ENCODE data around the gene MARK2.
A peak's percentile ranks its signal among the peaks of the same experiment; 100 is the strongest.

MARK2 gene

DNA sequence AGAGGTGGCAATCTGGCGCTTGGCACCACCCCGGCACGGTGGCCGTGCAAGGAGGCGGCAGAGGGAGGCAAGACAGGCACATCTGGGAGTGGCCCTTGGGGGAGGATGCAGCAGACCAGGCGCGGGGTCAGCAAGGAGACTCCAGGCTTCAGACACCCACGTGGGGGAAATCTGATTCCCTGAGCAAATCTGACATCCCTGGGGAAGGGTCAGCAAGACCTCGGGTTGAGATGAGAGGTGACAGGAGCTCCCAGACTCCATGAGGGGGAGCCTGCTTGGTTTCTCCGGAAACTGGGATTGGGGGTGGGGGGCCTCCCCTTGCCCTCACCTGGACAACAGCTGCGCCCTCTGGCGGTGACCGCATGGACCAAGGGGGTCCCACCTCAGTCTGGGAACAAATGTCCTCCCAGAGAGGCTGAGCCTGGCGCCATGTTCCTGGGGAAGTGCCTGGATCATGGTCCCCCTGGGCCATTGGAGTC, 82.1 kb downstream of the MARK2 start:
- H3K9me3 ChIP-seq = no peaks in the 10 kb centered on the region
- no peaks in the 10 kb centered on the region for H3K27me3 ChIP-seq
- H3K4me3 ChIP-seq (ENCODE audit: low read depth, low read length) = no peak overlapping the region
- no peaks in the 10 kb centered on the region for H3K36me3 ChIP-seq
- TF ChIP-seq, protein P1, sequence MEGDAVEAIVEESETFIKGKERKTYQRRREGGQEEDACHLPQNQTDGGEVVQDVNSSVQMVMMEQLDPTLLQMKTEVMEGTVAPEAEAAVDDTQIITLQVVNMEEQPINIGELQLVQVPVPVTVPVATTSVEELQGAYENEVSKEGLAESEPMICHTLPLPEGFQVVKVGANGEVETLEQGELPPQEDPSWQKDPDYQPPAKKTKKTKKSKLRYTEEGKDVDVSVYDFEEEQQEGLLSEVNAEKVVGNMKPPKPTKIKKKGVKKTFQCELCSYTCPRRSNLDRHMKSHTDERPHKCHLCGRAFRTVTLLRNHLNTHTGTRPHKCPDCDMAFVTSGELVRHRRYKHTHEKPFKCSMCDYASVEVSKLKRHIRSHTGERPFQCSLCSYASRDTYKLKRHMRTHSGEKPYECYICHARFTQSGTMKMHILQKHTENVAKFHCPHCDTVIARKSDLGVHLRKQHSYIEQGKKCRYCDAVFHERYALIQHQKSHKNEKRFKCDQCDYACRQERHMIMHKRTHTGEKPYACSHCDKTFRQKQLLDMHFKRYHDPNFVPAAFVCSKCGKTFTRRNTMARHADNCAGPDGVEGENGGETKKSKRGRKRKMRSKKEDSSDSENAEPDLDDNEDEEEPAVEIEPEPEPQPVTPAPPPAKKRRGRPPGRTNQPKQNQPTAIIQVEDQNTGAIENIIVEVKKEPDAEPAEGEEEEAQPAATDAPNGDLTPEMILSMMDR (IDR thresholded peaks at IDR 0.05; ENCODE audit: low read depth, low read length) = peak; percentile 12; the same call in 1 of the 2 replicates
- H3K4me1 ChIP-seq = peaks cover 22% of the 10 kb centered on the region
- no peak for DNase-seq

DNA sequence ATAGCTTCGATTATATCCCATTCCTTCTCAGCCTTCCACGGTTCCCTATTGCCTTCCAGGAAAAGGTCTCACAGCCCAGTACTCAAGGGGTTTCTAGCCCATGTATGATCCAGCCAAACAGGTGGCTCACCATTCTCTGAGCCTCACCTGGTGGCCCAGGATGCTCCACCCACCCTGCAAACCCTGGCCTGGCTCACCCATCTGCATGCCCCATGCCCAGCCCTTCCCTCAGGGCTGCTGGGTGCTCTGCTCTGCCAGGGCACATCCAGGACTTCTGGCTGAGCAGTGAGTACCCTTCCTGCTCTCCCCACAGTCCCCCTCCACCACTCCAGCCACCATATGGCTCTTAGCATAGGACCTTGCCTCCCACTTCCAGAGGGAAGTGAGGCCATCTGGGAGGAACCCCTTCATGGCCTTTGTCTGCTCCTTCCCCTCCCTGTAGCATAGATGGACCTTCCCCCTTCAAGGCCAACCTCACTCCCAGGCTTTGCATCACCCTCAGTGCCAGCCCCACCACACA, 83.8 kb downstream of the MARK2 start:
- Histone ChIP-seq H3K4me1 (peaks cover 22% of the 10 kb centered on the region), H3K9me3 (no peaks in the 10 kb centered on the region), H3K27me3 (no peaks in the 10 kb centered on the region), H3K4me3 (ENCODE audit: low read depth, low read length) (no peak overlapping the region), H3K36me3 (no peaks in the 10 kb centered on the region)
- TF ChIP-seq, protein P1 (IDR thresholded peaks at IDR 0.05; ENCODE audit: low read depth, low read length) = no peak
- no peak for DNase-seq

DNA sequence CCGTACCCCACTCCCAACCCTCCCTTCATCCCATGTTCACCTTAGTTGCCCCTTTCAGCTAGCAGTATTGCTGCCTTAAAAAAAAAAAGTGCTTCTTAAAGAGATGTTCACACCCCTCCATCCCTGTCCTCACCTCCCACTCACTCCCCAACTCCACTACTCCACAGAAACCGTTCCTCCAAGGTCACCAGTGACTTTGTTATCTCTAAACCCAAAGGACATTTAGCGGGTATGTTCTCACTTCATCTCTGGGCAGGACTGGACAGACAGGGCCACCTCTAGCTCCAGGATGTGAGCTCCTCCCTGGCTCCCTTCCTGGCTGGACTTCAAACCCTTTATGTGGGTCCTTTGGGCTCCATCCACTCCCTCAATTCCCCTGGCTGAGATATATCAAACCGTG, 84.4 kb downstream of the MARK2 start:
- no peak for DNase-seq
- Histone ChIP-seq H3K36me3 (no peaks in the 10 kb centered on the region), H3K27me3 (no peaks in the 10 kb centered on the region), H3K4me1 (peaks cover 19% of the 10 kb centered on the region), H3K4me3 (ENCODE audit: low read depth, low read length) (no peak overlapping the region), H3K9me3 (no peaks in the 10 kb centered on the region)
- TF ChIP-seq, protein P1 (IDR thresholded peaks at IDR 0.05; ENCODE audit: low read depth, low read length) = no peak

DNA sequence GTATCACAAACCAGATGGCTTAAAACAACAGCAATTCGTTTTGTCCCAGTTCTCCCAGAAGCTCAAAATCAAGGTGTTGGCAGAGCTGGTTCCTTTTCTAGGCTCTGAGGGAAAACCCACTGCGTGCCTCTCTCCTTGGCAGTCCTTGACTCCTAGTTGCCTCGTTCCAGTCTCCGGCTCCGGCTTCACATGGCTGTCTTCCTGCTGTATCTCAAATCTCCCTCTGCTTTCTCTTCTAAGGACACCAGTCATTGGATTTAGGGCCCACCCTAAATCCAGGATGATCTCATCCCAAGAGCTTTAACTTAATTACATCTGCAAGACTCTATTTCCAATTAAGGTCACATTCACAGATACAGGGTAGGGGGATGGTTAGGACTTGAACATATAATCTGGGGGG, 90.7 kb downstream of the MARK2 start:
- no peak for DNase-seq
- Histone ChIP-seq H3K27me3 (no peaks in the 10 kb centered on the region), H3K4me3 (ENCODE audit: low read depth, low read length) (no peak overlapping the region), H3K4me1 (no peaks in the 10 kb centered on the region; the same call in 1 of the 2 replicates), H3K9me3 (no peaks in the 10 kb centered on the region), H3K36me3 (no peaks in the 10 kb centered on the region)
- TF ChIP-seq, protein P1 (IDR thresholded peaks at IDR 0.05; ENCODE audit: low read depth, low read length) = no peak

DNA sequence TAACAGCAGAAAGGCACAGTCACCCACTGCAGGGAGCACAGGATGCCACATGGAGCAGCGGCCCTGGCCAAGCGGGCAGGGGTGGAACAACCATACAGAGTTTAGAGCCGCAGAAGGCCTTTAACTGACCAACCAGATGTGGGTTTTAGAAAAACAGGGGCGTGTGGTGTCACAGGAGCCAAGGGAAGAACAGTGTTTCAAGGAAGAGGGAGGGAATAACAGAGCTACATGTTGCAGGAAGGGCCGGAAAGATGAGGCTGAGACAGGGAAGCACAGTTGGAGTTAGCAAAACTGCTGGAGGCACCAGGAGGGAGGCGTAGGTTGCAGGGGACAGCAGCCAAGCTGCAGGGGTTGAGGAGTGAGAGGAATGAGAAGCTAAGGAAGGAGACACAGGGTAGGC, 92.1 kb downstream of the MARK2 start:
- Histone ChIP-seq H3K9me3 (no peaks in the 10 kb centered on the region), H3K4me3 (ENCODE audit: low read depth, low read length) (no peak overlapping the region), H3K4me1 (no peaks in the 10 kb centered on the region; the same call in 1 of the 2 replicates), H3K27me3 (no peaks in the 10 kb centered on the region), H3K36me3 (no peaks in the 10 kb centered on the region)
- DNase-seq = no peak
- TF ChIP-seq, protein P1 (IDR thresholded peaks at IDR 0.05; ENCODE audit: low read depth, low read length) = no peak

DNA sequence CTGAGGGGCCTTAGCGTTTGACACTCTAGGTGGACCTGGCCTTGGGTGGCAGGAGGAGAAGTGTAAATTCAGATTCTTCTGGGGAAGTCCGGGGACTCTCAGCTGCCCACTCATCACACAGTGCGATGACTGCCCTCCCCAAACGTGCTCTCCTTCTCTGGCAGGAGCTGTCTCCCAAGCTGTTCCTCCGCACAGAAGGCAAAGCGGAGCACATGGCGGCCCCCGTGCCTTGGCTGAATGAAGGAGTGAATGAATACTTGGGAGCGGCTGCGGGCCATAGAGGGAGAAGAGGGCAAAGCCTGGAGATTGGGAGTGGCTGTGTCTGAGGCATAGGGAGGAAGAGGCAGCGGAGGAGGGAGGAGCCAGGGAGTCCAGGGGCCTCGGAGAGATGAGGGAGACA, 93.0 kb downstream of the MARK2 start:
- Histone ChIP-seq H3K27me3 (no peaks in the 10 kb centered on the region), H3K36me3 (no peaks in the 10 kb centered on the region), H3K4me3 (ENCODE audit: low read depth, low read length) (no peak overlapping the region), H3K4me1 (no peaks in the 10 kb centered on the region; the same call in 1 of the 2 replicates), H3K9me3 (no peaks in the 10 kb centered on the region)
- no peak for DNase-seq
- TF ChIP-seq, protein P1 (IDR thresholded peaks at IDR 0.05; ENCODE audit: low read depth, low read length) = no peak

Data from BE2C (cell line).